ENCODE results near the gene CSMD2.

GRCh38 chr1:34005309-34005708, 159.7 kb downstream of the CSMD2 start:
- TF ChIP-seq, protein P1, sequence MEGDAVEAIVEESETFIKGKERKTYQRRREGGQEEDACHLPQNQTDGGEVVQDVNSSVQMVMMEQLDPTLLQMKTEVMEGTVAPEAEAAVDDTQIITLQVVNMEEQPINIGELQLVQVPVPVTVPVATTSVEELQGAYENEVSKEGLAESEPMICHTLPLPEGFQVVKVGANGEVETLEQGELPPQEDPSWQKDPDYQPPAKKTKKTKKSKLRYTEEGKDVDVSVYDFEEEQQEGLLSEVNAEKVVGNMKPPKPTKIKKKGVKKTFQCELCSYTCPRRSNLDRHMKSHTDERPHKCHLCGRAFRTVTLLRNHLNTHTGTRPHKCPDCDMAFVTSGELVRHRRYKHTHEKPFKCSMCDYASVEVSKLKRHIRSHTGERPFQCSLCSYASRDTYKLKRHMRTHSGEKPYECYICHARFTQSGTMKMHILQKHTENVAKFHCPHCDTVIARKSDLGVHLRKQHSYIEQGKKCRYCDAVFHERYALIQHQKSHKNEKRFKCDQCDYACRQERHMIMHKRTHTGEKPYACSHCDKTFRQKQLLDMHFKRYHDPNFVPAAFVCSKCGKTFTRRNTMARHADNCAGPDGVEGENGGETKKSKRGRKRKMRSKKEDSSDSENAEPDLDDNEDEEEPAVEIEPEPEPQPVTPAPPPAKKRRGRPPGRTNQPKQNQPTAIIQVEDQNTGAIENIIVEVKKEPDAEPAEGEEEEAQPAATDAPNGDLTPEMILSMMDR (IDR thresholded peaks at IDR 0.05; ENCODE audit: insufficient read depth, low read length, poor library complexity, severe bottlenecking) = no peak
- no peak for TF ChIP-seq EZH2phosphoT487 (conservative IDR thresholded peaks at IDR 0.05; ENCODE audit: low read length)
